Left ventricle myocardium inferior (tissue), 1 donor: ENCODE data around the gene RCAN2. TPM values are rescaled to one million over a fixed set of nuclear protein-coding genes. Genes with fewer than 3 reads are reported as not detected.
A peak's percentile ranks its signal among the peaks of the same experiment; 100 is the strongest.

Experiments used
- DNase-seq: peaks from one replicate; pipeline ENCODE4 v3.0.0-alpha.2; 2020
- H3K27ac ChIP-seq: fragments of 200-600 bp; replicated peaks from 2 replicates; pipeline ENCODE4 v1.8.0; 2021
- H3K27me3 ChIP-seq: fragments of 200-600 bp; 2 replicates; pipeline ENCODE4 v1.8.0; 2021; ENCODE audit warnings: low read depth
- H3K36me3 ChIP-seq: fragments of 200-600 bp; 2 replicates; pipeline ENCODE4 v1.8.0; 2021
- H3K4me1 ChIP-seq: fragments of 200-600 bp; 2 replicates; pipeline ENCODE4 v1.8.0; 2021
- H3K4me3 ChIP-seq: fragments of 200-600 bp; 2 replicates; pipeline ENCODE4 v1.8.0; 2021; ENCODE audit warnings: mild to moderate bottlenecking, moderate library complexity
- H3K9me3 ChIP-seq: fragments of 200-600 bp; replicated peaks from 2 replicates; pipeline ENCODE4 v1.8.0; 2021
- intact Hi-C: fragments of 100-400 bp; cut with micrococcal nuclease; formaldehyde crosslinking; loops from one replicate; pipeline ENCODE4 v1.11.0; 2022
- total RNA-seq: library from RNA; stranded (reverse); fragmentation: NEBNext Ultra II Directional; extraction: Animal tissue kit (Norgen Biotek cat#: 25700); gene quantifications from one replicate; pipeline ENCODE4 v1.2.1, GENCODE V29; 2021
- TF ChIP-seq, protein P1 (sequence below): fragments of 200-600 bp; IDR thresholded peaks from 2 replicates; pipeline ENCODE4 v1.8.0; 2021; ENCODE audit warnings: antibody characterized with exemption, mild to moderate bottlenecking, borderline replicate concordance
- donor health status: DM: no; HTN: yes; CAD: no; lungs with severe emphysema.

Gene RCAN2
- total RNA-seq, 1 donor from 2014 or later: 312 TPM

DNA sequence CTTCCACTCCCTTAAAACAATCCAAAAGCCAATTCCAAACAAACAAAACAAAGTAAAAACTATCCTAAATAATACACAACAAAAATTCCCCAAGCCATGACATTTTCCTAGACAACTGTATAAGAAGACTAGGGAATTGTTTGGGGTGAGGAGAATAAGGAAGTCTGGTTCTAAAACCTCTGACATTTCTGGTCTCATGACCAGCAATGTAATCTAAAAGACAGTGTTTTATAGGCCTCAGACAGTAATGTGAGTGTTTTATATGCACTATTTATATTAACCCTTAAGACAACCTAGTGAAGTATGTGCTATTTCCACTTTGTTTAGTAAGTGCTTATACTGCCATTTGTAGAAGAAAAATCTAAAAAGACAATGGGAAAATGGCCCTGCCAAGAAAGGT is 13.0 kb upstream of the RCAN2 start:
- Histone ChIP-seq H3K4me1 (peaks cover 65% of the 10 kb centered on the region), H3K36me3 (no peaks in the 10 kb centered on the region), H3K27me3 (no peaks in the 10 kb centered on the region), H3K27ac (peak overlapping the region; percentile 90), H3K9me3 (no peaks in the 10 kb centered on the region), H3K4me3 (no peak overlapping the region)
- intact Hi-C loops: no loop called here
- TF ChIP-seq, protein P1, sequence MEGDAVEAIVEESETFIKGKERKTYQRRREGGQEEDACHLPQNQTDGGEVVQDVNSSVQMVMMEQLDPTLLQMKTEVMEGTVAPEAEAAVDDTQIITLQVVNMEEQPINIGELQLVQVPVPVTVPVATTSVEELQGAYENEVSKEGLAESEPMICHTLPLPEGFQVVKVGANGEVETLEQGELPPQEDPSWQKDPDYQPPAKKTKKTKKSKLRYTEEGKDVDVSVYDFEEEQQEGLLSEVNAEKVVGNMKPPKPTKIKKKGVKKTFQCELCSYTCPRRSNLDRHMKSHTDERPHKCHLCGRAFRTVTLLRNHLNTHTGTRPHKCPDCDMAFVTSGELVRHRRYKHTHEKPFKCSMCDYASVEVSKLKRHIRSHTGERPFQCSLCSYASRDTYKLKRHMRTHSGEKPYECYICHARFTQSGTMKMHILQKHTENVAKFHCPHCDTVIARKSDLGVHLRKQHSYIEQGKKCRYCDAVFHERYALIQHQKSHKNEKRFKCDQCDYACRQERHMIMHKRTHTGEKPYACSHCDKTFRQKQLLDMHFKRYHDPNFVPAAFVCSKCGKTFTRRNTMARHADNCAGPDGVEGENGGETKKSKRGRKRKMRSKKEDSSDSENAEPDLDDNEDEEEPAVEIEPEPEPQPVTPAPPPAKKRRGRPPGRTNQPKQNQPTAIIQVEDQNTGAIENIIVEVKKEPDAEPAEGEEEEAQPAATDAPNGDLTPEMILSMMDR: no peak
- DNase-seq: no peak

DNA sequence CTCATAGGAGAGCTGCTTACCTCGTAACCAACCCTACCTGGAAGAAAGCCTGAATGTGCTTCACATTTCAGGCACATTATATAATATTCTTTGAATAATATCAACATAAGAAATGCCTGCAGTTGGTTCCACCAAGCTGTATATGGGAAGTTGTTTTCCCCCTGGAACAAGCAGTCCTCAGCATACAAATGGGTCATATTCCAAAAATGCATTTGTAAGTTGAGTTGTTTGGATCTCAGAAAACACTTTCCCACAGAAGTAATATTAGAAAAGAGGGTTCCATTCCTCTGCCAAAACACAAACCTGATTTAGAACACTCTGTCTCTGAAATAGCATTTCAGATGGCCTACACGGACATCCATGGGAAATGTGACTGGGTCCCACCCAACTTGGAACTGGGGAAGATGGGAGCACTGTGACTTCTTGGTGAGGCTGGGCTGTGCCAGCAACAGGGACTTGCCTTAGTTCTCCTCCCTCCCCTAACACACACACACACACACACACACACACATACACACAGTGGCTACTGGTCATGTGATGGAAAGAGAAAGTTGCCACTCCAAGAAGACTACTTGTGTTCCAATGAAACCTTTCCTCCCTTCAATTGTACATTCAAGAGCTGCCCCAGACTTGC is 11.4 kb upstream of the RCAN2 start:
- intact Hi-C loops: no loop called here

DNA sequence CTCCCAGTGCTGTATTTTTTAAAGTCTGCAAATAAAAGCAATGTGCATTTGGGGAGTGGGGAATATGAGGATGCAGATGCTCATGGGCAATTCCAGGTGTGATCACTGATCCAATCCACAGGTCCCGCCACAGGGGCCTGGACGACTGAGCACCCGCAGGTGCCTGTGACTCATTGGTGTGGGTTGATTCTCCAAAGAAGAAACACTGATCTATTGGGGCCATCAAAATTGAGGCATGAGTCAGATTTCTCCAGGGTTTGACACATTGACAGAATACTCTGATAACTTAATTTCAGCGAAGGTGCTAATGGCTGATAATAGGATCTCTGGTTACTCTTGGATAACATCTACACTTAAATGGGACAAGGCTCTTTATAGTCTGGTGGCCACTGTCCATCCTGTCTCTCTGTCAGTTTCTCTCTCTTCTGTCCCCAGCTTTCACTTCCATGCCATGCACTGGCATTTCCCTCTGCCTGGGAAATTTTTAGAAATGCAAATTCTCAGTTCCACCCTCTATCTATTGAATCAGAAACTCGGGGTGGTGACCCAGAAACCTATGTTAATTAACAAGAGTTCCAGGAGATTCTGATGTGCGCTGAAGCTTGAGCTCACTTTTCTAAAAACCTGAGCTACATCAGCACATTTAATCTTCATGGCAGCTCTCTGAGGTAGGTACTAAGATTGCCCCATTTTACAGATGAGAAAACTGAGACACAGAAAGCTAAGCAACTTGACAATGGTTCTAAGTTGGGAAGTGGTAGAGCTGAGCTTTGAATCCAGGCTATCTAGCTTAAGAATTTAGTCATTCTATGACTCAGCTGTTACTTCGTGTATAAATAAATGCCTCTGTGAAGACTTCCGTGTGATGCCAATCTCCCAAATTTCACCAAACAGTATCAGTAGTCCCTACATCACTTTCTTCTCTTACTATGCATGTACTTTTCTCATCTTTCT is 10.2 kb upstream of the RCAN2 start:
- Histone ChIP-seq H3K27me3 (no peaks in the 10 kb centered on the region), H3K36me3 (no peaks in the 10 kb centered on the region), H3K27ac (peak overlapping the region; percentile 90), H3K4me1 (peaks cover 39% of the 10 kb centered on the region), H3K9me3 (no peaks in the 10 kb centered on the region), H3K4me3 (no peak overlapping the region)
- intact Hi-C loops: no loop called here
- DNase-seq: no peak
- TF ChIP-seq, protein P1: no peak

More for the DNA sequence above, 11.4 kb upstream of the RCAN2 start:
- no peaks in the 10 kb centered on the region for H3K9me3 ChIP-seq
- no peak for DNase-seq
- no peak overlapping the region for H3K4me3 ChIP-seq
- no peaks in the 10 kb centered on the region for H3K27me3 ChIP-seq
- TF ChIP-seq, protein P1: no peak
- H3K27ac ChIP-seq: peak overlapping the region; percentile 90
- H3K4me1 ChIP-seq: peaks cover 51% of the 10 kb centered on the region
- no peaks in the 10 kb centered on the region for H3K36me3 ChIP-seq

DNA sequence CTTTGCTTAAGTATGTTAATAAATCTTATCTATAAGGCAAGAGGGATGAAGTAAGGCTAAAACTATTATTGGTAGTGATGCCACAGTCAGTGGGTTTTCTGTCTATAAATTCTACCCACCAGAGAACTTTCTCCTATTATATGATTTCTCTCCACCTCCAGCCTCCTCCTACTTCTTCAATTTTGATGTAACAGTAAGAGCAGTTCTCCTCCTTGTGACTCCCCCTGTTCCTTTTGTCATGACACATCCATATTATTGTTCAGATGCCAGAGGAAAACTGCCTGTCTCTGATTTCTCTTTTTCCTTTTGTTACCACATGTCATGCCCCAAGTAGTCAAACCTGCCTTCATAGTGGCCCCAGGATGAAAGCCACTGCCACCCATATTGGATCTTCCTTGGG is 9.1 kb upstream of the RCAN2 start:
- intact Hi-C loops: no loop called here
- H3K4me3 ChIP-seq: no peak overlapping the region
- H3K9me3 ChIP-seq: no peaks in the 10 kb centered on the region
- H3K27me3 ChIP-seq: no peaks in the 10 kb centered on the region
- TF ChIP-seq, protein P1: no peak
- peak overlapping the region; percentile 90 for H3K27ac ChIP-seq
- H3K36me3 ChIP-seq: no peaks in the 10 kb centered on the region
- H3K4me1 ChIP-seq: peaks cover 32% of the 10 kb centered on the region
- DNase-seq: no peak

DNA sequence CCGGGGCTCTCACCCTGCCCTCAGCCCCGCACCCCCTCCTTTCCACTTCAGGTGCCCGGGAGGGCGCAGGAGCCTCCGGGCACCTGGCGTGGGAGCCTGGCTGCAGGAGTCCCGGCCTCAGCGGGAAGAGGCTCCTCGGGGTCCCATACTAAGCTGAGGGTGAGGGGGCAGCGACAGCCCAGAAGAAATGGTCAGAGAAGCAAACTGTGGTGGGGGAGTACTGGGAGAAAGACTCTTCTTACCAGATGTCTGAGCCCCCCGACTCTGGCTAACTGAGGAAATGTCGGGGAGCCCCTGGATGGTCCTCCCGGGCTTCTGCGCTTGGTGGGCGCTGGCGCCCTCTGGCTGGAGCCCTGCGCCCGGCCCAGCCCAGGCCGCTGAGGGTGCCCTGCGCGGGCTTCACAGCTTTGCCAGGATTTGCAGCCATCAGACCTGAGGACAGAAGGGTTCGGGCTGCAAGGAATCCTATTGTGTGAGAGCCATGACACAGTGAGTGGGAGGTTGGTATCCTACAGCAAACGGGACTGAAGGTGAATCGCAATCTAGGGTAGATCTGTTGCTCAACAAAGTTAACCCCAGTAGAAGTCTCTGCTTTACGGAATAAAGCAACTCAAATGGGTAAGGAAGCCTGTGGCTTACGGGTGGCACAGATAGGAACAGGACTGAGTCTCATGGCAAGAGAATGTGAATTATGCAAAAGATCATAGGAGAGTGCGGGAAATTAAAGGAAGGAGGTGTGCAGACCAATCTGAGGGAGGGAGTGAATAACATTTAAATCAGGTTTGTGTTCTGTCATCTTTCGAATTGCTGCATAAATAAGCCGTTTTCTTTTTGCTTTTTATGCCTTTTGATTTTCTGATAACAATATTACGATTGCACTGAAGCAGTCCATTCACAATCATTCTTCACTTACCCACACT is 639 bp upstream of the RCAN2 start:
- DNase-seq: peak; percentile 57
- peaks cover 27% of the 10 kb centered on the region for H3K27me3 ChIP-seq
- TF ChIP-seq, protein P1: peak; percentile 80
- no peaks in the 10 kb centered on the region for H3K36me3 ChIP-seq
- peak overlapping the region; percentile 72 for H3K4me3 ChIP-seq
- intact Hi-C loops: no loop called here
- H3K4me1 ChIP-seq: peaks cover 48% of the 10 kb centered on the region
- peak overlapping the region; percentile 94 for H3K27ac ChIP-seq
- no peaks in the 10 kb centered on the region for H3K9me3 ChIP-seq
